ENCODE results near the gene LY6G5C.
"Not testable (repeated sequence)": the region's sequence is repeated elsewhere in the genome, so short reads cannot be mapped to it uniquely, and the experiment has no call there.

Gene LY6G5C

GRCh38 chr6:31711233-31711632 lies 30.4 kb upstream of the LY6G5C start:
- no peak for TF ChIP-seq CTCF (IDR thresholded peaks at IDR 0.05; ENCODE audit: low read depth, low read length)
- no peak overlapping the region for H3K27ac ChIP-seq
- H3K4me3 ChIP-seq (ENCODE audit: low read depth, low read length): no peak overlapping the region
- no peaks in the 10 kb centered on the region for H3K9me3 ChIP-seq (ENCODE audit: severe bottlenecking)
- H3K27me3 ChIP-seq (ENCODE audit: insufficient read depth, low read depth, severe bottlenecking): no peaks in the 10 kb centered on the region
- H3K36me3 ChIP-seq: no peaks in the 10 kb centered on the region
- DNase-seq: no peak

- Histone ChIP-seq H3K27ac (peak overlapping the region; percentile 23), H3K9me3 (ENCODE audit: severe bottlenecking) (no peaks in the 10 kb centered on the region)
- DNase-seq: peak; percentile 93
These were observed 29.8 kb upstream of the LY6G5C start for GRCh38 chr6:31710523-31711219.

GRCh38 chr6:31709157-31709556 lies 28.3 kb upstream of the LY6G5C start:
- not testable (repeated sequence) for H3K27ac ChIP-seq; DNase-seq; H3K27me3 ChIP-seq (ENCODE audit: insufficient read depth, low read depth, severe bottlenecking); H3K36me3 ChIP-seq; H3K4me3 ChIP-seq (ENCODE audit: low read depth, low read length); H3K9me3 ChIP-seq (ENCODE audit: severe bottlenecking)

More at GRCh38 chr6:31710523-31711219, 29.8 kb upstream of the LY6G5C start:
- no peak for TF ChIP-seq CTCF (IDR thresholded peaks at IDR 0.05; ENCODE audit: low read depth, low read length)
- Histone ChIP-seq H3K4me3 (ENCODE audit: low read depth, low read length) (no peak overlapping the region), H3K36me3 (no peaks in the 10 kb centered on the region), H3K27me3 (ENCODE audit: insufficient read depth, low read depth, severe bottlenecking) (no peaks in the 10 kb centered on the region)

- TF ChIP-seq CTCF (IDR thresholded peaks at IDR 0.05; ENCODE audit: low read depth, low read length): no peak
- Histone ChIP-seq H3K27ac (no peak overlapping the region), H3K9me3 (ENCODE audit: severe bottlenecking) (no peaks in the 10 kb centered on the region), H3K36me3 (no peaks in the 10 kb centered on the region), H3K27me3 (ENCODE audit: insufficient read depth, low read depth, severe bottlenecking) (no peaks in the 10 kb centered on the region), H3K4me3 (ENCODE audit: low read depth, low read length) (no peak overlapping the region)
- no peak for DNase-seq
These were observed 27.4 kb upstream of the LY6G5C start for GRCh38 chr6:31708224-31708623.

GRCh38 chr6:31707701-31708100 lies 26.8 kb upstream of the LY6G5C start:
- Histone ChIP-seq H3K4me3 (ENCODE audit: low read depth, low read length) (no peak overlapping the region), H3K27ac (no peak overlapping the region), H3K27me3 (ENCODE audit: insufficient read depth, low read depth, severe bottlenecking) (no peaks in the 10 kb centered on the region), H3K36me3 (no peaks in the 10 kb centered on the region; the same call in 1 of the 2 replicates), H3K9me3 (ENCODE audit: severe bottlenecking) (no peaks in the 10 kb centered on the region)
- DNase-seq: no peak
- TF ChIP-seq CTCF (IDR thresholded peaks at IDR 0.05; ENCODE audit: low read depth, low read length): no peak

- H3K4me3 ChIP-seq (ENCODE audit: low read depth, low read length): no peak within 1 kb of the TSS
- no peaks in the 10 kb centered on the region for H3K27me3 ChIP-seq (ENCODE audit: insufficient read depth, low read depth, severe bottlenecking)
- no peak for DNase-seq
- no peaks in the 10 kb centered on the region for H3K9me3 ChIP-seq (ENCODE audit: severe bottlenecking)
- peaks cover 1% of the 10 kb centered on the region for H3K36me3 ChIP-seq
- no peak for TF ChIP-seq CTCF (IDR thresholded peaks at IDR 0.05; ENCODE audit: low read depth, low read length)
- no peak within 1 kb of the TSS for H3K27ac ChIP-seq
These were observed 25.7 kb upstream of the LY6G5C start, which contains the start of gene LY6G6F for GRCh38 chr6:31706599-31706998. LY6G6F (plus strand) TSS chr6:31706866; CDS start chr6:31706907, 41 bp downstream.
